ENCODE measurements around the gene TRAPPC10.

TRAPPC10 gene

DNA sequence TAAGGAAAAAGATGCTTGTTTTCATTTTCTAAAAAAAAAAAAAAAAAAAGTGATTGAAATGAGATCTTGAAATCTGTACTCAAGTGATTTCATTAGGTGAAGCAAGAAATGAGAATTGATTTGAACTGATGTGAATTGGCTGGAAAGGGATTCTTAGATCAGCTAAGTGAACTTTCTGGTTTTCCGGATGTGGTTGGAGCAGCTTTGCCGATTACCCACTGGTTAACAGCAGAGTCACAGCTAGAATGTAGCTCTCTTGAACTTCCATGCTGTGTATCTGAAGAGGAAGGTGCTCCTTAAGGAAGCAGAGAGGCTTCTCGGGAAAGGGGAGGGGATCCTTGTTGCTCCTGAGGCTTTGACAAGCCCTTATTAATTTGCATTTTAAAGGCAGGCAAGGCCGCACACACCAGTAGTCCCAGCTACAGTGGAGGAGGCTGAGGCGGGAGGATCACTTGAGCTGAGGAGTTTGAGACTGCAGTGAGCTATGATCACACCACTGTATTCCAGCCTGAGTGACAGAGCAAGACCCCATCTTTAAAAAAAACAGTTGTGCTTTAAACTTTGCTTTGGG lies 66.4 kb downstream of the TRAPPC10 start:
- no peak overlapping the region for H2AFZ ChIP-seq (ENCODE audit: low read depth)
- no peaks in the 10 kb centered on the region; the same call in 1 of the 2 replicates for H3K36me3 ChIP-seq (ENCODE audit: insufficient read depth)
- no peaks in the 10 kb centered on the region for H3K27me3 ChIP-seq (ENCODE audit: insufficient read depth, low read depth)
- no peaks in the 10 kb centered on the region for H3K79me2 ChIP-seq (ENCODE audit: insufficient read depth, low read depth)
- H4K20me1 ChIP-seq (ENCODE audit: insufficient read depth), result no peaks in the 10 kb centered on the region
- no peak overlapping the region for H3K9ac ChIP-seq
- H3K4me1 ChIP-seq (ENCODE audit: low read depth, poor library complexity, severe bottlenecking), result no peaks in the 10 kb centered on the region
- TF ChIP-seq, protein P1, sequence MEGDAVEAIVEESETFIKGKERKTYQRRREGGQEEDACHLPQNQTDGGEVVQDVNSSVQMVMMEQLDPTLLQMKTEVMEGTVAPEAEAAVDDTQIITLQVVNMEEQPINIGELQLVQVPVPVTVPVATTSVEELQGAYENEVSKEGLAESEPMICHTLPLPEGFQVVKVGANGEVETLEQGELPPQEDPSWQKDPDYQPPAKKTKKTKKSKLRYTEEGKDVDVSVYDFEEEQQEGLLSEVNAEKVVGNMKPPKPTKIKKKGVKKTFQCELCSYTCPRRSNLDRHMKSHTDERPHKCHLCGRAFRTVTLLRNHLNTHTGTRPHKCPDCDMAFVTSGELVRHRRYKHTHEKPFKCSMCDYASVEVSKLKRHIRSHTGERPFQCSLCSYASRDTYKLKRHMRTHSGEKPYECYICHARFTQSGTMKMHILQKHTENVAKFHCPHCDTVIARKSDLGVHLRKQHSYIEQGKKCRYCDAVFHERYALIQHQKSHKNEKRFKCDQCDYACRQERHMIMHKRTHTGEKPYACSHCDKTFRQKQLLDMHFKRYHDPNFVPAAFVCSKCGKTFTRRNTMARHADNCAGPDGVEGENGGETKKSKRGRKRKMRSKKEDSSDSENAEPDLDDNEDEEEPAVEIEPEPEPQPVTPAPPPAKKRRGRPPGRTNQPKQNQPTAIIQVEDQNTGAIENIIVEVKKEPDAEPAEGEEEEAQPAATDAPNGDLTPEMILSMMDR (conservative IDR thresholded peaks at IDR 0.05; ENCODE audit: low read depth, low read length), result no peak
- H3K27ac ChIP-seq, result no peak overlapping the region
- no peak overlapping the region for H3K4me3 ChIP-seq (IDR thresholded peaks at IDR 0.05; ENCODE audit: insufficient read depth, low read depth, low read length)
- no peak overlapping the region for H3K4me2 ChIP-seq

DNA sequence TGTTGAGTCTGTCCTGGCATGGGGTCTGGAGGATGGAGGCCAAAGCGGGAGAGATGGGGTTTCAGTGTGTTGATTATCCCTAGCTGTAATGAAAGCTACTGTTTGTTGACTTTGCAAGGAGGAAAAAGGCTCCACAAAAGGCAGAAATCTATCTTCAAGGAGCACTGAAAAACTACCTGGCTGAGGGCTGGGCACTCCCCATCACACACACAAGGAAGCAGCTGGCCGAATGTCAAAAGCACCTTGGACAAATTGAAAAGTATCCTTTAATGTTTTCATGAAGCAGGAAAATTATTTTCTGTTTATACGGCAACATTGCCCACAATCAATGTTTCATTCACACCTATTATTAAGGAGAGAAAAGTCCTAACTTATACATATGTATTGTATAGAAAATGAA lies 67.3 kb downstream of the TRAPPC10 start:
- H2AFZ ChIP-seq (ENCODE audit: low read depth), result no peak overlapping the region

DNA sequence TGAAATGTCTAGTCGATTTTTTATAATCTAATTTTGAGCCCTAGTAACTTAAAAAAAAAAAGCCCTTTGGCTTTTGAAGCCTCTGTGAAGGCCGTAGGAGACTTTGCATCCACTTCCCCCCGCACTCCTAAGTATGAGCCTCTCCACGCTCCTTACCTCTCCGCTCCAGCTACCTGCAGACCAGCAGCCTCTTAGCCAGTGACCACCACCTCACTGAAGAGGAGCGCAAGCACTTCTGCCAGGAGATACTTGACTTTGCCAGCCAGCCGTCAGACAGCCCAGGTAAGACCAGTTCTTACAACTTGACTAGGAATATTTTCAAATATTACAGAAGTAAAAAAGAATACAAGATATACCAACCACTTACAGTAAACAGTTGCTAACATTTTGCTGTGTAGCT lies 67.7 kb downstream of the TRAPPC10 start:
- Histone ChIP-seq H4K20me1 (ENCODE audit: insufficient read depth) (no peaks in the 10 kb centered on the region), H3K36me3 (ENCODE audit: insufficient read depth) (peaks cover 4% of the 10 kb centered on the region; the same call in 1 of the 2 replicates), H3K9ac (no peak overlapping the region)

More for the DNA sequence above, 67.3 kb downstream of the TRAPPC10 start:
- H3K4me1 ChIP-seq (ENCODE audit: low read depth, poor library complexity, severe bottlenecking), result no peaks in the 10 kb centered on the region
- TF ChIP-seq, protein P1 (conservative IDR thresholded peaks at IDR 0.05; ENCODE audit: low read depth, low read length), result no peak
- H4K20me1 ChIP-seq (ENCODE audit: insufficient read depth), result no peaks in the 10 kb centered on the region
- H3K27ac ChIP-seq, result no peak overlapping the region
- no peaks in the 10 kb centered on the region for H3K79me2 ChIP-seq (ENCODE audit: insufficient read depth, low read depth)
- peaks cover 4% of the 10 kb centered on the region; the same call in 1 of the 2 replicates for H3K36me3 ChIP-seq (ENCODE audit: insufficient read depth)
- no peaks in the 10 kb centered on the region for H3K27me3 ChIP-seq (ENCODE audit: insufficient read depth, low read depth)
- H3K9ac ChIP-seq, result no peak overlapping the region
- no peak overlapping the region for H3K4me3 ChIP-seq (IDR thresholded peaks at IDR 0.05; ENCODE audit: insufficient read depth, low read depth, low read length)
- H3K4me2 ChIP-seq, result no peak overlapping the region

DNA sequence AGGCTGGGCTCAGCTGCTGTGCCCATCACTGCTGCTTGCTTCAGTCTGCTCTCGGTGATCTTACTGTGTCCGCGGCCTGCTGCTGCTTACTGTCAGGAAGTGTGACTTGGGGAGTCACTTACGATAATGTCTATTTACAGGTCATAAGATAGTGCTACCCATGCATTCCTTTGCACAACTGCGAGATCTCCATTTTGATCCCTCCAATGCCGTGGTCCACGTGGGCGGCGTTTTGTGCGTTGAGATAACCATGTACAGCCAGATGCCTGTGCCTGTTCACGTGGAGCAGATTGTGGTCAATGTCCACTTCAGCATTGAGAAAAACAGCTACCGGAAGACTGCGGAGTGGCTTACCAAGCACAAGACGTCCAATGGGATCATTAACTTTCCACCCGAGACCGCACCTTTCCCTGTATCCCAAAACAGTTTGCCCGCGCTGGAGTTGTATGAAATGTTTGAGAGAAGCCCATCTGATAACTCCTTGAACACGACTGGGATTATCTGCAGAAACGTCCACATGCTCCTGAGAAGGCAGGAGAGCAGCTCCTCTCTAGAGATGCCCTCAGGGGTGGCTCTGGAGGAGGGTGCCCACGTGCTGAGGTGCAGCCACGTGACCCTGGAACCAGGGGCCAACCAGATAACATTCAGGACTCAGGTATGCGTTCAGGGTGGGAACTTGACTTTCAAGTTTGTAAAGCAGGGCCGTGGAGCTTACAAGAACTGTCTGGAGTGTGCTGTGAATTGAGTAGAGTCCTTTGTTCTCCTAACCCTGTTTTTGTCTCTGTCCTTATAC lies 70.7 kb downstream of the TRAPPC10 start:
- H3K4me2 ChIP-seq, result no peak overlapping the region
- H3K27me3 ChIP-seq (ENCODE audit: insufficient read depth, low read depth), result no peaks in the 10 kb centered on the region
- no peak overlapping the region for H3K27ac ChIP-seq
- H2AFZ ChIP-seq (ENCODE audit: low read depth), result no peak overlapping the region
- TF ChIP-seq, protein P1 (conservative IDR thresholded peaks at IDR 0.05; ENCODE audit: low read depth, low read length), result no peak
- H4K20me1 ChIP-seq (ENCODE audit: insufficient read depth), result no peaks in the 10 kb centered on the region
- H3K79me2 ChIP-seq (ENCODE audit: insufficient read depth, low read depth), result no peaks in the 10 kb centered on the region
- H3K4me1 ChIP-seq (ENCODE audit: low read depth, poor library complexity, severe bottlenecking), result no peaks in the 10 kb centered on the region
- no peak overlapping the region for H3K4me3 ChIP-seq (IDR thresholded peaks at IDR 0.05; ENCODE audit: insufficient read depth, low read depth, low read length)
- H3K9ac ChIP-seq, result no peak overlapping the region
- peaks cover 7% of the 10 kb centered on the region; the same call in 1 of the 2 replicates for H3K36me3 ChIP-seq (ENCODE audit: insufficient read depth)

More for the DNA sequence above, 67.7 kb downstream of the TRAPPC10 start:
- H2AFZ ChIP-seq (ENCODE audit: low read depth), result no peak overlapping the region
- H3K79me2 ChIP-seq (ENCODE audit: insufficient read depth, low read depth), result no peaks in the 10 kb centered on the region
- H3K27ac ChIP-seq, result no peak overlapping the region
- H3K4me3 ChIP-seq (IDR thresholded peaks at IDR 0.05; ENCODE audit: insufficient read depth, low read depth, low read length), result no peak overlapping the region
- no peaks in the 10 kb centered on the region for H3K4me1 ChIP-seq (ENCODE audit: low read depth, poor library complexity, severe bottlenecking)
- H3K27me3 ChIP-seq (ENCODE audit: insufficient read depth, low read depth), result no peaks in the 10 kb centered on the region
- TF ChIP-seq, protein P1 (conservative IDR thresholded peaks at IDR 0.05; ENCODE audit: low read depth, low read length), result no peak
- H3K4me2 ChIP-seq, result no peak overlapping the region
